NT2/D1 (cell line): ENCODE measurements around the gene FBXO8.

Experiments used
- SUZ12 ChIP-seq: IDR thresholded peaks from 2 replicates; pipeline ENCODE4 v1.6.1; 2011; ENCODE audit not compliant: insufficient read length, insufficient read depth; ENCODE audit errors: extremely low read depth
- YY1 ChIP-seq: IDR thresholded peaks from 2 replicates; pipeline ENCODE4 v1.6.1; 2011; ENCODE audit not compliant: insufficient read length, insufficient read depth
- ZNF274 ChIP-seq: IDR thresholded peaks from 2 replicates; pipeline ENCODE4 v1.6.1; 2011; ENCODE audit warnings: mild to moderate bottlenecking, low read depth, low read length

GRCh38 chr4:174210354-174210753 is 73.1 kb downstream of the FBXO8 start:
- TF ChIP-seq ZNF274 (no peak), SUZ12 (no peak), YY1 (no peak)
